Uterus (tissue), 4 donors: Measurements from ENCODE around the gene UBE2U. TPM values are rescaled to one million over a fixed set of nuclear protein-coding genes. Genes with fewer than 3 reads are reported as not detected.

Source experiments
- DNase-seq, 2 donors: peaks; one replicate each; pipeline ENCODE4 v3.0.0-alpha.2; 2019 to 2020
- H3K27ac ChIP-seq, 2 donors: fragments of 200-600 bp; sonication (generic); 1 replicate in 1 of 2; 2 replicates in 1 of 2; pipeline ENCODE4 v1.5.1; 2016 to 2018
- H3K27me3 ChIP-seq, 2 donors: fragments of 200-600 bp; sonication (generic); one replicate each; pipeline ENCODE4 v1.5.1; 2018 to 2019; ENCODE audit warnings: control low read depth in 1 of 2
- H3K36me3 ChIP-seq, 2 donors: fragments of 200-600 bp; sonication (generic); one replicate each; pipeline ENCODE4 v1.5.1; 2019; ENCODE audit warnings: control low read depth in 1 of 2
- H3K4me1 ChIP-seq, 2 donors: fragments of 200-600 bp; sonication (generic); one replicate each; pipeline ENCODE4 v1.5.1; 2018 to 2019; ENCODE audit warnings: control low read depth in 1 of 2
- H3K4me3 ChIP-seq, 2 donors: fragments of 200-600 bp; sonication (generic); 1 replicate in 1 of 2; 2 replicates in 1 of 2; pipeline ENCODE4 v1.5.1; 2018 to 2019; ENCODE audit warnings: mild to moderate bottlenecking in 1 of 2
- H3K9me3 ChIP-seq, 2 donors: fragments of 200-600 bp; sonication (generic); one replicate each; pipeline ENCODE4 v1.5.1; 2019; ENCODE audit warnings: control low read depth in 1 of 2
- CTCF ChIP-seq, 4 experiments: fragments of 200-600 bp in 2 of 4; fragments of 450-650 bp in 2 of 4; sonication (generic) in 2 of 4; IDR thresholded peaks; one replicate each; pipeline ENCODE4 v1.5.1; 2016 to 2019; ENCODE audit warnings: antibody characterized with exemption in 4 of 4, mild to moderate bottlenecking in 2 of 4, moderate library complexity in 1 of 4
- POLR2A ChIP-seq, 2 donors: fragments of 450-650 bp; IDR thresholded peaks; one replicate each; pipeline ENCODE4 v1.6.1; 2016; ENCODE audit warnings: antibody characterized with exemption in 2 of 2, mild to moderate bottlenecking in 1 of 2, moderate library complexity in 1 of 2
- intact Hi-C: fragments of 100-400 bp; cut with DNase I; formaldehyde crosslinking; loops from one replicate; pipeline ENCODE4 v1.15.1; 2023; ENCODE audit warnings: low total_unique reads
- total RNA-seq, 4 donors: library from RNA; depleted of rRNA in 3 of 4; stranded (reverse); fragments of >200 nt in 3 of 4; gene quantifications; one replicate each; pipeline versions ENCODE4 v1.1.0 to v1.2.4, GENCODE V29; 2014 to 2023
- donor health status: DM: yes; HTN: yes; CAD: no.

Gene UBE2U
- total RNA-seq, 4 donors from 2014 or later, result not detected

GRCh38 chr1:64163431-64163830, 40.0 kb upstream of the UBE2U start:
- peak overlapping the region in 1 of 2 donors; percentile 24 for H3K27ac ChIP-seq
- no peak for TF ChIP-seq POLR2A (IDR thresholded peaks at IDR 0.05)
- TF ChIP-seq CTCF (IDR thresholded peaks at IDR 0.05), result no peak
- intact Hi-C loops, result no loop called here
- no peak for DNase-seq
- H3K4me1 ChIP-seq, result no peaks in the 10 kb centered on the region
- H3K36me3 ChIP-seq, result no peaks in the 10 kb centered on the region
- H3K9me3 ChIP-seq, result no peaks in the 10 kb centered on the region
- no peaks in the 10 kb centered on the region for H3K27me3 ChIP-seq
- no peak overlapping the region for H3K4me3 ChIP-seq

- TF ChIP-seq CTCF (IDR thresholded peaks at IDR 0.05), result peak; percentile 26 to 40 (median 32)
- no peak for TF ChIP-seq POLR2A (IDR thresholded peaks at IDR 0.05)
- intact Hi-C loops, result no loop called here
- Histone ChIP-seq H3K27me3 (no peaks in the 10 kb centered on the region), H3K9me3 (no peaks in the 10 kb centered on the region), H3K4me3 (no peak overlapping the region), H3K36me3 (no peaks in the 10 kb centered on the region), H3K4me1 (no peaks in the 10 kb centered on the region), H3K27ac (peak overlapping the region in 1 of 2 donors; percentile 24)
- DNase-seq, result no peak
Observed at GRCh38 chr1:64163970-64164369, 39.5 kb upstream of the UBE2U start.

- H3K4me3 ChIP-seq, result no peak overlapping the region
- no peaks in the 10 kb centered on the region for H3K9me3 ChIP-seq
- H3K27ac ChIP-seq, result no peak overlapping the region
- H3K27me3 ChIP-seq, result no peaks in the 10 kb centered on the region
- no peak for TF ChIP-seq CTCF (IDR thresholded peaks at IDR 0.05)
- no peak for TF ChIP-seq POLR2A (IDR thresholded peaks at IDR 0.05)
- no peak for DNase-seq
- H3K36me3 ChIP-seq, result no peaks in the 10 kb centered on the region
- intact Hi-C loops, result no loop called here
- H3K4me1 ChIP-seq, result no peaks in the 10 kb centered on the region
Observed at GRCh38 chr1:64166629-64167028, 36.8 kb upstream of the UBE2U start.

- Histone ChIP-seq H3K27me3 (no peaks in the 10 kb centered on the region), H3K27ac (no peak overlapping the region), H3K36me3 (no peaks in the 10 kb centered on the region), H3K4me1 (no peaks in the 10 kb centered on the region), H3K9me3 (no peaks in the 10 kb centered on the region), H3K4me3 (no peak overlapping the region)
- intact Hi-C loops, result no loop called here
- no peak for DNase-seq
- TF ChIP-seq POLR2A (IDR thresholded peaks at IDR 0.05) (no peak), CTCF (IDR thresholded peaks at IDR 0.05) (no peak)
Observed at GRCh38 chr1:64167176-64167575, 36.2 kb upstream of the UBE2U start.

GRCh38 chr1:64171246-64171645, 32.2 kb upstream of the UBE2U start:
- Histone ChIP-seq H3K4me3 (no peak overlapping the region), H3K27ac (no peak overlapping the region)
- DNase-seq, result no peak

More at GRCh38 chr1:64171246-64171645, 32.2 kb upstream of the UBE2U start:
- intact Hi-C loops, result no loop called here
- Histone ChIP-seq H3K27me3 (no peaks in the 10 kb centered on the region), H3K9me3 (no peaks in the 10 kb centered on the region), H3K4me1 (no peaks in the 10 kb centered on the region), H3K36me3 (no peaks in the 10 kb centered on the region)
- TF ChIP-seq CTCF (IDR thresholded peaks at IDR 0.05) (no peak), POLR2A (IDR thresholded peaks at IDR 0.05) (no peak)
